Midbrain (tissue), 1 donor: ENCODE measurements around the gene RSBN1L.
A peak's percentile ranks its signal among the peaks of the same experiment; 100 is the strongest.
"Not testable (repeated sequence)": the region's sequence is repeated elsewhere in the genome, so short reads cannot be mapped to it uniquely, and the experiment has no call there.

Experiments used
- DNase-seq: peaks from one replicate; lab custom pipeline; 2025; lab: John Stamatoyannopoulos, UW

The RSBN1L gene

DNA sequence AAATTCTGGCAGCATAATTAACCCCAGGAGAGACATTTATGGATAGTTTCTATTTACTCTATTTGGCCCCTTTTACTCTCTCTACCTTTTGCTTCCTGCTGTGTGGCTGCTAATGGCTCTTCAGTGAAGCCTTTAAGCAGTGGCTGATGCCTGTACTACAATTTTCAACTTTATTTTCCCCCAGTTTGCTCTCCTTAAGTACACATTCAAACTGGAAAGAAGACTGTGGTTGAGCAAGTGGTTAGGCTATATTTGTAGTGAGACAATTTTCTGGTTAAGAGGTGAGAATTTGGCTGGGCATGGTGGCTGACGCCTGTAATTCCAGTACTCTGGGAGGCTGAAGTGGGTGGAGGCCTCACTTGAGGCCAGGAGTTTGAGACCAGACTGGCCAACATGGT is 8.5 kb upstream of the RSBN1L start:
- DNase-seq: no peak

DNA sequence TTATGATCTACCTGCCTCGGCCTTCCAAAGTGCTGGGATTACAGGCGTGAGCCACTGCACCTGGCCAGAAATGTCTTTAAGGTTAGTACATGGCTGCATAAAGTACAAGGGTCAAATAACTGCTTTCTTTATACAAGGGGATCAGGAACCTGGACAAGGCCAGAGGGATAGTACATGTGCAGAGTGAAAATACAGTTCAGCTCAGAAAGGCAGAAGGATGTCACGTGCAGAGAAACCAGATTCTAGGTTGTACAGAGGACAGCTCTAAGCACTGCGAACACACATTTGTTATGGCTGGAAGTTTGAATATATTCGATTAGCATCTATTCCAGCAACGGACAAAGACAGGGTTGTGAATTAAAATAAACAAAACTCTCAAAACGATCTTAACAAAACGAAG is 6.0 kb upstream of the RSBN1L start:
- no peak for DNase-seq

DNA sequence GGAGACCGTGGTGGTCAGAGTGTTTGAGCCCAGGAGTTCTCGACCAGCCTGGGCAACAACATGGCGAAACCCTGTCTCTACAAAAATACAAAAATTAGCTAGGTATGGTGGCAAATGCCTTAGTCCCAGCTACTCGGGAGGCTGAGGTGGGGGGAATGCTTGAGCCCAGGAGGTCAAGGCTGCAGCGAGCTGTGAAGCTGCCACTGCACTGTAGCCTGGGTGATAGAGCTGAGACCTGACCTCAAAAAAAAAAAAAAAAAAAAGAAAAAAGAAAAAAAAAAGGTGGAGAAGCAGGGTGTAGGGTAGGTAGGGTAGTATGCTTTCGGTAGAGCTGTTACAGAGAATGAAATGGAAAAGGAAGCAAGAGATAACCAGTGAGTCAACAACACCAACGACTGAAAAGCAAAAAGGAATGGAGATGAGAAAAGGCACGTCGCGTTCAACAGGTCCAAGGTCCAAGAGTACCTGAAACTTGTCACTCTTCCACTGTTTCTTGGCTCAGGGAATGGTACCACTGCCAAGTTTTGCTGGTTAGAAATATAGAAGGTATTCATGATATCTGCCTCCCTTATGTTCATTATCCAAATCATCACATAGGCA is 4.3 kb upstream of the RSBN1L start:
- no peak for DNase-seq

DNA sequence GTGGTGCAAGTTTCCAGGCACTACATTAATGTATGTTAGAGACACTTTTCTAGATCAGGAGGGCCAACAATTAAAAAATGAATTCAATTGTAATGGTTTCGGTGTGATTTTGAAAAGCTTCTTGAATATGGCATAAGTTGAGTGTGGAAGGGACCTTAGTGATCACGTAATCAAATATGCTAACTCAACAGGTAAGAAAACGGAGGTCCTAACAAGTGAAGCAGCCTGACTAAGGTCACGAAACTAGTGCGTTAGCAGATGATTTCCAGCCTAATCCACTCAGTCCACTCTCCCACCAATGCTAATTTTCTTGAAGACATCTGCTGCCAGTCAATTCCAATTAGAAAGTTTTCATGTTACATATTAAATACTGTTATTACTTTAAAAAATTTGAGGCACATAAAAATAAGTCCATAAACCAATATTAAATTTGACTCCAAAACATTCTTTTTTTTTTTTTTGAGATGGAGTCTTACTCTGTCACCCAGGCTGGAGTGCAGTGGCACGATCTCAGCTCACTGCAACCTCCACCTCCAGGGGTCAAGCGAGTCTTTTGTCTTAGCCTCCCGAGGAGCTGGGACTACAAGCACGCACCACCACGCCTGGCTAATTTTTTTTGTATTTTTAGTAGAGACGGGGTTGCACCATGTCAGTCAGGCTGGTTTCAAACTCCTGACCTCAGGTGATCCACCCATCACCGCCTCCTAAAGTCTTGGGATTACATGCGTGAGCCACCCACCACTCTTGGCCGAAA is 2.3 kb upstream of the RSBN1L start:
- DNase-seq: no peak

DNA sequence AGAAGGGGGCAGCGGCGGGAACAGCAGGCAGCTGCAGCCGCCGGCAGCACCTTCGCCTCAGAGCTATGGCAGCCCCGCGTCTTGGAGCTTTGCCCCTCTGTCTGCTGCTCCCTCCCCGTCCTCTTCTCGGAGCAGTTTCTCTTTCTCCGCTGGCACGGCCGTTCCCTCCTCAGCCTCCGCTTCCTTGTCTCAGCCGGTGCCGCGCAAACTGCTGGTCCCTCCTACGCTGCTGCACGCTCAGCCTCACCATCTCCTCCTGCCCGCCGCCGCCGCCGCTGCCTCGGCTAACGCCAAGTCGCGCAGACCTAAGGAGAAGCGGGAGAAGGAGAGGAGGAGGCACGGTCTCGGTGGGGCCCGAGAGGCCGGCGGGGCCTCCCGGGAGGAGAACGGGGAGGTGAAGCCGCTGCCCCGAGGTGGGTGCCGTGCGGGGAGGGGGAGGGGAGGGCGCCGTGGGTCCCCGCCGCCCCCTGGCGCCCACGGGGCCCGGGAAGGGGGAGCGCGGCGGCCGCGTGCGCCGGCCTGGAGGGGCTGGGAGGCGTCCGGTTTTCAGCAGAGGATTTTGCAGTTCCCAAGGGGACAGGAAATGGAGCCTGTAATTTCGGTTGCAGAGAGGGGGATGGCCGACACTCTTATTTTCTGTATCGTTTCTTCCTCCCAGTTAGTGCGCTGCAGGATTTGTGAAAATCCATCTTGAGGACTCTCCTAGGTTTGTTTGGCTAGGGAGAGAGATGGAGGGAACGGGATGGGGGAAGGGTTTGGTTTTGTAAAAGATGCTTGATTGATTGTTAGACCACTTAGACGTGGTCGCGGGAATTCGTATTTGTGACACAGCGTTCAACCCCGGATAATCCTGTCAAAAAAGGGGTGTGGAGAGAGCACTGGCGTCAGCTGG is 630 bp downstream of the RSBN1L start:
- peak; percentile 78 for DNase-seq

DNA sequence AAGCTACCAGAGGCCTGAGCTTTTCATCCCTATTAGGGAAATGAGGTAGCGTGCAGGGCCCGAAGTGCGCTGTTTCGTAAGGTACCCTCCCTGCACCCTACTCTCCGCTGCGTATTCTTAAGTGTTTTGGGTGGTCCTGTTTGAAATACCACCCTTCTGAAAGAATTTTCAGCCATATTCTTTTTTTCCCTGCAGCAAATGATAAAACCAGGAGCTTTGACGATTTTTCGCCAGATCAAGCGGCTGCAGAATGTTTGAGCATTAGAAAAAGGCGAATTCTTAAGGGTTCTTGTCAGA is 1.2 kb downstream of the RSBN1L start:
- DNase-seq: no peak

DNA sequence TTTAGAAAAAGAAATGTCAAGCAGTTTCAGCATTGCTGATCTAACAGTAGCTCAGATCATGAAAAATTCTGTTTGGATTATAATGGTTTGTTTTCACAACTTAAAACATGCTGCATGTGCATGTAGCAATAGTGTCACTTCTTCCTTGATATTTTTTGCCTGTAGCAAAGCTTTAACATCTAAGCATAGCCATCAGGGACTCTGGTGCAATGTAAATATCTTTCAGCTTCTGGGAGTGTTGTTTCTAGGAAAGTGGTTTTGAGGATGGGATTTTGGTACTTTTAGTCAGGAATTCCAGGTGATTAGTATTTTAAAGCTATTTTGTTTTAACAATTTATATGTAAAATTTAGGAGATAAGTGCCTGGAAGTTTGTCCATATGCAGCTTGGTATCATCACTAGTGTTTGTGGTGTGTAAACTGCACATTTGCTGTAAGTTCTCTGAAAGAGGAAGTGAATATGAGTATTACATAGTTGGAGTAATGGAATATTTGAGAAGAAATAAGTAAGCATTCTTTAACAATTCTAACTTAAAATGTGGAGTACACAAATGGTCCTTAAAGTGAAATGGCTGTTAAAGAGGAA is 1.9 kb downstream of the RSBN1L start:
- no peak for DNase-seq

DNA sequence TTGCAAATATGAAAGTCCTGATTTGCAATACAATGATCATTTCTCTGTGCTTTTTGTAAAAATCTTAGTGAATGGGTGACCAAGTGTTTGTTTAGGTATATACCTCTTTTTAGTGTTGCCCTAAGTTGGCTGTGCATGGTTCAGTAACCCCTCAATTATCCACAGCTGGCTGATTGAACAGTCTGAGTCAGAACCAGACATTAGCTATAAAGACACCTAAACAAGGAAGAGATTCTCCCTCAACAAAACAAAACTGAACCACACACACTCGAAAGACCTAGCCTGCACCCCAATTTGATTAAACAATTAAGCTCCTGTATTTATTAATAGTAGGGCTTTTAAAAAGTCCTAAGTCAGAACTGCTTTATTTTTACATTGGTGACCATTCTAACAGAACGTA is 2.8 kb downstream of the RSBN1L start:
- no peak for DNase-seq

DNA sequence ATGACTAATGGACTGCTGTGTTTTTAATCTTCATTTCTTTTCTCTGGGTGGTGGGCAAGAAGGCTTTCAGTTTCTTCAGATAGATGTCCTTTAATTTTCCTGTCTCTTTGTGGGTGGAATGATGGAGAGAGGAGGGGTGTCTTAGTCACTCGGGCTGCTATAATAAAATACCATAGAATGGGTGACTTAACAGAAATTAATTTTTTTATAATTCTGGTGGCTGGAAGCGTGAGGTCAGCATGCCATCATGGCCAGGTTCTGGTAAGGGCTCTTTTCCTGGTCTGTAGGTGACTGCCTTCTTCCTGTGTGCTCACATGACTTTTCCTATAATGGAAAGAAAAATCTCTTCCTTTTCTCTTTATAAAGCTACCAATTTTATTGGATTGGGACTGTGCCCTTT is 6.3 kb downstream of the RSBN1L start:
- DNase-seq: no peak

DNA sequence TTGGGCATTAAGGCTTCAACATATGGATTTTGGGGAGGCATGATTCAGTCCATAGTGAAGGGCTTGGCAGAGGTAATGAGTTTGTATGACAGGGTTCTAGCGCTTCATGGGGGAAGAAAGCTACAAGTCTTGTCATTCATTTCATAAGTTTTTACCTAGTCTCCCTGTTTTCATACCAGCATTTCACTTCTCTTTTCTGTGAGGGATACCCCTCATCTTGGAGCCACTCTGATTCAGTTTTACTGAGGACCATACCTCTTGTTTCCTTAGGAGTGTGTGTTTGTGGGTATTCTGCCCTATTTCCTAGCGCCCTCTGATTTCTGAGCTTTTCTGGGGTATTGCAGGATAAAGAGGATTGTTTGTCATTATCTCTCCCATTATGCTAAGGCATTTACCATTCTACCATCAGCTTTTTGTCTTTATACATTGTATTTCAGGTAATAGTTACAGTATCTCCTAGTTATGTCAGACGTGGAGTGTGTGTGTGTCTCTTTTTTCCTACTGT is 6.8 kb downstream of the RSBN1L start:
- no peak for DNase-seq

DNA sequence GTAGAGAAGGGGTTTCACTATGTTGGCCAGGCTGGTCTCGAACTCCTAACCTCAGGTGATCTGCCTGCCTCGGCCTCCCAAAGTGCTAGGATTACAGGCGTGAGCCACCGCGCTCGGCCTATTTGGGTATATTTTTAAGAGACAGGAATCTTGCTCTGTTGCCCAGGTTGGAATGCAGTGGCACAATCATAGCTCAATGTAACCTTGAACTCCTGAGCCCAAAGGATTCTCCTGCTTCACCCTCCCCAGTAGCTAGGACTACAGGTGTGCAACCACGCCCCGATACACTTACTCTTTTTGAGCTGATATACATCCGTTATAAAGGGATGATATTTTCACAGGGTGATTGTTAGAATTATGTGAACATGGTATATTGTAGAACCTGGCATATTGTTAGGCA is 7.4 kb downstream of the RSBN1L start:
- not testable (repeated sequence) for DNase-seq

DNA sequence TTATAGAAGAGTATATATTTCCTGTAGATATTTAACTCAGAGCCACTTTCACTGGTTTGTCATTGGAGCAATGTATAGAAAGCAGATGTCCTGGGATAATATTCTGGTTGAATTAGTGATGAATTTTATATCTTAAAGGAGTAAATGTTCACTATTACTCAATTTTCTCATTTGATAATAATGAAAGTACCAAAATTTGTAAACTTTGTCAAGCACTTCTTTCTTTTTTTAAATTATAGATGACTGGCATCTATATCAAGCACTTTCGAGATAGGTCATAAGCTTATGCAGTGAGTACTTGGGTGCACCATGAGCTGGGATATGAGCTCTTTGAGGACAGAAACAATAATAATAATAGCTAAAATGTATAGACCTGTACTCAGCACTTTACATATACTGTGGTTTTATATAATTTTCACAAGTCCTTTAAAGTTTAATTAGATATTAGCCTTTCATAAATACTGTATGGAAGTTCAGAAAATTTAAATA is 11.3 kb downstream of the RSBN1L start:
- no peak for DNase-seq

DNA sequence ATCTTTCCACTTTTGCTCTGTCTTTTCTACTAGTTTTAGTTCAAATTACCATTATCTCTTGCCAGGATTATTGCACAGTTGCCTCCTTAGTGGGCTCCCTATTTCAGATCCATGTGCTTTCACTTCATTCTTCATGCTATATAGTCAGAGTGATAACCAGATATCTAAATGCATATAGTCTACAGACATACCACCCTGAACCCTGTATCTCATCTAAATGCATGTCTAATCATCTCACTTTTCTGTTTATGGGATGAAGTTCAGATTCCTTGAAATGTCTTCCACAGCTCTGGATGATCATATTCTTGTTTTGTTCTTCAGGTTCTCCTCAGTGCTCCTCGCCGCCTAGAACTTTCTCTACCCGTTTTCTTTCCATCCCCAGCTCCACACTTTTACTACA is 13.8 kb downstream of the RSBN1L start:
- no peak for DNase-seq

DNA sequence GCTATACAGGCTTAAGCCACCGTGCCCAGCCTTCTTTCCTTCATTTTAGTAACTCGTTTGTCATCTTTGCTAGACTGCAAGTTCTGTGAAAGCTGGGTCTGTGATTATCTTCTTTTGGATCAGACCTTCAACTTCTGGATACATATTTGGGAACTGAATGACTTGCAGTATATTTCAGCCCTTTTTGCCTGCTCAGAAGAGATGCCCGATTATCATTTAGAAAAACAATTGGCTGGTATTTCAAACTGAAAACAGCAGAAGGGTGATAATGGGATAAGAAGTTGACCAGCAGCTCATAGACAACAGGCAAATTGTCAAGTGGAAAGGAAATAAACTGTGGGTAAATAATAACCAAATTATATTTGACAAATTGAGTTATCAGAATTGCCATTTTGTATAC is 14.6 kb downstream of the RSBN1L start:
- DNase-seq: no peak

DNA sequence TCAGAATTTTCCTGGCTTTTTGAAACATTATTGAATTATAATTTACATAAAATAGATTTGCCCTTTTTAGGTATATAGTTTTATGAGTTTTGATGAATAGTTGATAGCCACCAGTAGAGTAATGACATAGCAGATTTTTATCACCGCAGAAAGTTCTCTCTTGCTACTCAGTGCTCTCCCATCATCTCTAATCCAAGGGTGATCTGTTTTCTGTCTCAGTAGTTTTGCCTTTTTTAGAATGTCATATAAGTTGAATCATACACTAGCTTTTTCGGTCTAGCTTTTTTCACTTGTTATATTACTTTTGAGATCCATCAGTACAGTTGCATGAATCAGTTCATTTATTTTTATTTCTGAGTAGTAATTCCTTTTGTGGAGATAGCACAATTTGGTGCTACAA is 17.9 kb downstream of the RSBN1L start:
- no peak for DNase-seq

DNA sequence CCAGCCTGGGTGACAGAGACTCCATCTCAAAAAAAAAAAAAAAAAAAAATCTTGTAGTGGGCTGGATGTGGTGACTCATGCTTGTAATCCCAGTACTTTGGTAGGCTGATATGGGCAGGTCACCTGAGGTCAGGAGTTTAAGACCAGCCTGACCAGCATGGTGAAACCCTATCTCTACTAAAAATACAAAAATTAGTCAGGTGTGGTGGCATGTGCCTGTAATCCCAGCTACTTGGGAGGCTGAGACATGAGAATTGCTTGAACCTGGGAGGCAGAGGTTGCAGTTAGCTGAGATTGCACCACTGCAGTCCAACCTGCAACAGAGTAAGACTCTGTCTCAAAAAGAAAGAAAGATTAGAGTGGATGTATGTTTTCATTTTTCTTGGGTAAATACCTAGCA is 18.7 kb downstream of the RSBN1L start:
- not testable (repeated sequence) for DNase-seq

DNA sequence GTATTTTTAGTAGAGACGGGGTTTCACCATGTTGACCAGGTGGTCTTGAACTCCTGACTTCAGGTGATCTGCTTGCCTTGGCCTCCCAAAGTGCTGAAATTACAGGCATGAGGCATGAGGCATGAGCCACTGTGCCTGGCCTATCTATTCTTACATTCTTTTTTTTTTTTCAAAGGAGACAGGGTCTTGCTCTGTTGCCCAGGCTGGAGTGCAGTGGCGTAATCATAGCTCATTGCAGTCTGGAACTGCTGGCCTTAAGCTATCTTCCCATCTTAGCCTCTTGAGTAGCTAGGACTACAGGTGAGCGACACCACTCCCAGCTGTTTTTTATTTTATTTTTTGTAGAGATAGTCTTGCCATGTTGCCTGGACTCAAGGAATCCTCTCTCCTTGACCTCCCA is 20.5 kb downstream of the RSBN1L start:
- no peak for DNase-seq

DNA sequence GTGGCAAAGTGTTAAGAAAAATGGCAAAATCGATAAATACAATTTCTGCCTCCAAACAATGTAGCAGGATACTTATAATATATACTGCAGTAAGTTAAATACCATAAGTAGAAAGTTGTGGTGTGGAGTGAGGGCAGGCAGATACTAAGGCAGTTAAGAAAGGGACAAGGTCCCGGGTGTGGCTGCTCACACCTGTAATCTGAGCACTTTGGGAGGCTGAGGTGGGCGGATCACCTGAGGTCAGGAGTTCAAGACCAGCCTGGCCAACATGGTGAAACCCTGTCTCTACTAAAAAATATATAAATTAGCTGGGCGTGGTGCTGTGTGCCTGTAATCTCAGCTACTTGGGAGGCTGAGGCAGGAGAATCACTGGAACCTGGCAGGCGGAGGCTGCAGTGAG is 21.3 kb downstream of the RSBN1L start:
- DNase-seq: not testable (repeated sequence)

DNA sequence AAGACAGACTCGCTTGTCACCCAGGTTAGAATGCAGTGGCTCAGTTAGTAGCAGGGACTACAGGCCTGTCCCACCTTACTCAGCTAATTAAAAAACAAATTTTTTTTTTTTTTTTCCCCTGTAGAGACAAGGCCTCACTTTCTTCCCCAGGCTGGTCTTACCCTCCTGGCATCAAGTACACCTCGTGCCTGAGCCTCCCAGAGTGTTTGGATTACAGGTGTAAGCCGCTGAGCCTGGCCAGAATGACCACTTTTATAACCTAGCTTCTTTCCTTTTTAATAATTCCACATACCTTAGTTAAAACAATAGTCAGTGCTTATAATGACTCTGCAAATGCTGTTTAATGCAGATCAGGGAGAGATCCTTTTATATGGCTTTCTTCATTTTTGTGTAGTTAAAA is 31.3 kb downstream of the RSBN1L start:
- DNase-seq: no peak

DNA sequence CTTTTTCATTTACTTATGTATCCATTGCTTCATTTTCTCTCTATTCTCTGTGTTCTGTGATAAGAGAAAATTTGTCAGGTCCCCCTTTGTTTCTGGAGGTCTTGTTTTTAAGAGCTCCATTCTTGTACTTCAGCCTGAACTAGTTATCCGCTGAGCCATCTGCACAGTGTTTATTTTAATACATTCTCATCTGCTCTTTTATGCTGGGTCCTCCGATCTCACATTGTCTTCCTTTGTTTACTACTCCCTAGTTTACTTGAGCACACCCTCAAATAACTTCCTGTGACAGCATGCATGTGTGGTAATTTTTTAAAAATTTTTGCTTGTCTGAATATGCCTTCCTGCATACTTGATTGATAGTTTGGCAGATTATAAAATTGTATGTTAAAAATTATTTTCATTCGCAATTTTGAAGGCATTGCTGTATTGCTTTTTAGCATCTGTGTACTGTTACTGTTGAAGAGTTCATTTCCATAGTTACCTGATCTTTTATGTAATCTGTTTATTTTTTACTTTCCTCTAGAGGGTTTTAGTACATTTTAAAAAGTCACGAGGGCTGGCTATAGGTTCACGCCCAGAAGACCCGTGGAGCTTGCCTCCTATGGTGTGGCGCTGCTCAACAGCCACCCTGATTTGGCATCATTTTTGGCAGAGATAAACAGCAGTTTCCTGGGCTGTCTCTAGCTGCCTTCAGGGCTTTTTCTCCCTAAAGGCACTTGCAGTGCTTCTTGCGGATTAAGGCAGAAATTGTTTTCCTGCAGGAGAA is 31.9 kb downstream of the RSBN1L start:
- peak; percentile 30 for DNase-seq

DNA sequence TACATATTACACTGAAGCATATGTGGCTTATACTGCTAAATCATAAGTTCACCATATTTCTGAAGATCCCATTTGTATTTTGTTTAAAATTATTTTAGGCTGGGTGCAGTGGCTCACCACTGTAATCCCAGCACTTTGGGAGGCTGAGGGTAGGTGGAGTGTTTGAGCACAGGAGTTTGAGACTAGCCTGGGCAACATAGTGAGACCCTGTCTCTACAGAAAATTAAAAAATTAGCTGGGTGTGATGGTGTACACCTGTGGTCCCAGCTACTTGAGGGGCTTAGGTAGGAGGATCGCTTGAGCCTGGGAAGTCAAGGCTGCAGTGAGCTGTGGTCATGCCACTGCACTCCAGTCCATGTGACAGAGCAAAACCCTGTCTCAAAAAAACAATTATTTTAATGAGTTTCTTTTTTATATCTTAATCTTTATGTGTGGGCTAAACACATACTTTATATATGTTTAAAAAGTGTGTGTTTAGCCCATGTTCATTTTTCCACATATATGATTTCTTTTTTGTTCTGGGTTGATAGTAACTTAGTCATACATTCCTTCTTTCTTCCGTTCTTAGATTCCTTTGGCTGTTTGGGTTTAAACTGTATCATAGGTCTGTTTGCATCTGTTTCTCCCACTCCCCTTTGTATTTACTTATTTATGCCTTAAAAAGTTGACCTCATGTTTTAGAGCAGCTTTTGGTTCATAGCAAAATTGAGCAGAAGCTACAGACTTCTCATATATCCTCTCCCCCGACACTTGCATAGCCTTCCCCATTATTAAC is 33.5 kb downstream of the RSBN1L start:
- no peak for DNase-seq
